Activated gamma-delta T cell treated with anti-CD3 and anti-CD28 coated beads, Interleukin-2, amount 50 U/mL, for 16 hours (primary cell): ENCODE results near the gene SLC47A2.

ENCODE experiments used
- DNase-seq: peaks from one replicate; pipeline ENCODE4 v3.0.0-alpha.2; 2020; ENCODE audit warnings: low read depth

SLC47A2 gene

GRCh38 chr17:19747159-19747719 lies 30.9 kb upstream of the SLC47A2 start:
- no peak for DNase-seq

GRCh38 chr17:19746517-19746916 lies 30.1 kb upstream of the SLC47A2 start:
- DNase-seq, result no peak

GRCh38 chr17:19744922-19745757 lies 28.8 kb upstream of the SLC47A2 start:
- DNase-seq, result peak; percentile 65

GRCh38 chr17:19744492-19744891 lies 28.1 kb upstream of the SLC47A2 start:
- DNase-seq, result no peak

- no peak for DNase-seq
Observed at GRCh38 chr17:19743101-19744100, 27.0 kb upstream of the SLC47A2 start.

- DNase-seq, result no peak
Observed at GRCh38 chr17:19742495-19742894, 26.1 kb upstream of the SLC47A2 start.

GRCh38 chr17:19741832-19742457 lies 25.6 kb upstream of the SLC47A2 start:
- DNase-seq, result no peak

- no peak for DNase-seq
Observed at GRCh38 chr17:19740933-19741332, 24.5 kb upstream of the SLC47A2 start.

GRCh38 chr17:19739241-19740201 lies 23.1 kb upstream of the SLC47A2 start:
- DNase-seq, result no peak

GRCh38 chr17:19738757-19739156 lies 22.4 kb upstream of the SLC47A2 start:
- DNase-seq, result no peak

GRCh38 chr17:19738073-19738449 lies 21.7 kb upstream of the SLC47A2 start:
- no peak for DNase-seq

GRCh38 chr17:19737305-19738072 lies 21.1 kb upstream of the SLC47A2 start:
- DNase-seq, result no peak

GRCh38 chr17:19736071-19736470 lies 19.7 kb upstream of the SLC47A2 start:
- no peak for DNase-seq

GRCh38 chr17:19733953-19734526 lies 17.7 kb upstream of the SLC47A2 start:
- no peak for DNase-seq

GRCh38 chr17:19731626-19732025 lies 15.2 kb upstream of the SLC47A2 start:
- no peak for DNase-seq

- DNase-seq, result no peak
Observed at GRCh38 chr17:19730843-19731242, 14.5 kb upstream of the SLC47A2 start.

- DNase-seq, result no peak
Observed at GRCh38 chr17:19729900-19730299, 13.5 kb upstream of the SLC47A2 start.

- DNase-seq, result no peak
Observed at GRCh38 chr17:19728084-19728495, 11.7 kb upstream of the SLC47A2 start.

GRCh38 chr17:19727501-19728078 lies 11.2 kb upstream of the SLC47A2 start:
- DNase-seq, result no peak
